HEK293 (cell line): Measurements from ENCODE around the gene CEP76.
A peak's percentile ranks its signal among the peaks of the same experiment; 100 is the strongest.

ENCODE experiments used
- CTCF ChIA-PET: fragments of 350-600 bp; formaldehyde crosslinking; extraction: SDS; loops from one replicate; lab custom pipeline; 2021; ENCODE audit warnings: antibody characterized with exemption; lab: Yijun Ruan, JAX
- POLR2A ChIA-PET: fragments of 300-600 bp; formaldehyde crosslinking; extraction: SDS; loops from one replicate; lab custom pipeline; 2020; ENCODE audit warnings: antibody characterized with exemption, inconsistent platforms; lab: Yijun Ruan, JAX
- H3K27ac ChIP-seq: fragments of 200-500 bp; sonication (Bioruptor generic); 2 replicates; pipeline ENCODE4 v1.5.1; 2014; ENCODE audit warnings: low read depth, low read length, control low read depth, inconsistent platforms; ENCODE audit errors: extremely low read depth
- H3K36me3 ChIP-seq, 2 experiments: fragments of 200-500 bp in 1 of 2; sonication (Bioruptor generic) in 1 of 2; 1 replicate in 1 of 2; 2 replicates in 1 of 2; pipeline ENCODE4 v1.5.1; 2014 to 2017; ENCODE audit warnings: inconsistent platforms in 2 of 2, low read length in 2 of 2; ENCODE audit not compliant: control insufficient read depth in 2 of 2, insufficient read depth in 1 of 2
- H3K4me1 ChIP-seq: fragments of 200-500 bp; sonication (Bioruptor generic); 2 replicates; pipeline ENCODE4 v1.5.1; 2014; ENCODE audit warnings: mild to moderate bottlenecking, low read length, inconsistent platforms; ENCODE audit not compliant: control insufficient read depth, insufficient read depth
- H3K4me3 ChIP-seq: 2 replicates; pipeline ENCODE4 v1.5.1; 2011; ENCODE audit warnings: low read depth, mild to moderate bottlenecking, control low read depth, low read length, moderate library complexity
- H3K9me3 ChIP-seq: fragments of 200-500 bp; sonication (Bioruptor generic); 2 replicates; pipeline ENCODE4 v1.5.1; 2014; ENCODE audit warnings: low read depth, low read length, inconsistent platforms; ENCODE audit not compliant: control insufficient read depth, insufficient read depth
- ELK4 ChIP-seq: IDR thresholded peaks from 2 replicates; pipeline ENCODE4 v1.6.1; 2011; ENCODE audit warnings: mild to moderate bottlenecking, low read depth, low read length, borderline replicate concordance
- FEZF1 ChIP-seq: fragments of 450-650 bp; formaldehyde crosslinking; IDR thresholded peaks from 2 replicates; pipeline ENCODE4 v1.5.1; 2016; ENCODE audit warnings: missing biosample characterization, missing genetic modification characterization
- GLI2 ChIP-seq: fragments of 450-650 bp; formaldehyde crosslinking; IDR thresholded peaks from 2 replicates; pipeline ENCODE4; 2017; ENCODE audit warnings: missing biosample characterization, missing genetic modification characterization, low read depth, borderline replicate concordance
- HOXA7 ChIP-seq: sonication (generic); formaldehyde crosslinking; IDR thresholded peaks from 2 replicates; pipeline ENCODE4 v1.8.1; 2022; ENCODE audit warnings: missing genetic modification reagents, borderline replicate concordance
- HOXD13 ChIP-seq: sonication (generic); formaldehyde crosslinking; IDR thresholded peaks from 2 replicates; pipeline ENCODE4 v1.8.0; 2022; ENCODE audit warnings: missing genetic modification reagents, borderline replicate concordance
- KLF17 ChIP-seq: fragments of 450-650 bp; formaldehyde crosslinking; IDR thresholded peaks from 2 replicates; pipeline ENCODE4 v1.5.1; 2016; ENCODE audit warnings: missing biosample characterization, missing genetic modification characterization
- OSR2 ChIP-seq: fragments of 450-650 bp; formaldehyde crosslinking; IDR thresholded peaks from 2 replicates; pipeline ENCODE4 v1.5.1; 2016; ENCODE audit warnings: missing biosample characterization, missing genetic modification characterization
- PRDM10 ChIP-seq: fragments of 450-650 bp; formaldehyde crosslinking; IDR thresholded peaks from 2 replicates; pipeline ENCODE4 v1.5.1; 2016; ENCODE audit warnings: missing biosample characterization, missing genetic modification characterization
- YY1 ChIP-seq: fragments of 450-650 bp; formaldehyde crosslinking; IDR thresholded peaks from 2 replicates; pipeline ENCODE4 v1.5.1; 2018; ENCODE audit warnings: missing biosample characterization, missing genetic modification characterization
- ZBTB26 ChIP-seq: fragments of 450-650 bp; formaldehyde crosslinking; optimal IDR thresholded peaks from 2 replicates; pipeline ENCODE3; 2016; ENCODE audit warnings: missing biosample characterization, mild to moderate bottlenecking, missing genetic modification characterization
- ZBTB48 ChIP-seq: fragments of 450-650 bp; formaldehyde crosslinking; IDR thresholded peaks from 2 replicates; pipeline ENCODE4 v1.5.1; 2016; ENCODE audit warnings: missing biosample characterization, missing genetic modification characterization
- ZNF114 ChIP-seq: fragments of 450-650 bp; formaldehyde crosslinking; IDR thresholded peaks from 2 replicates; pipeline ENCODE4 v1.5.0; 2017; ENCODE audit warnings: missing biosample characterization, missing genetic modification characterization
- ZNF157 ChIP-seq: fragments of 450-650 bp; formaldehyde crosslinking; IDR thresholded peaks from 2 replicates; pipeline ENCODE4 v1.5.1; 2016; ENCODE audit warnings: missing biosample characterization, missing genetic modification characterization
- ZNF175 ChIP-seq: fragments of 450-650 bp; formaldehyde crosslinking; IDR thresholded peaks from 2 replicates; pipeline ENCODE4 v1.5.1; 2016; ENCODE audit warnings: missing biosample characterization, missing genetic modification characterization
- ZNF214 ChIP-seq: fragments of 450-650 bp; formaldehyde crosslinking; IDR thresholded peaks from 2 replicates; pipeline ENCODE4 v1.5.1; 2017; ENCODE audit warnings: missing biosample characterization, mild to moderate bottlenecking, missing genetic modification characterization, borderline replicate concordance
- ZNF221 ChIP-seq: fragments of 450-650 bp; formaldehyde crosslinking; IDR thresholded peaks from 2 replicates; pipeline ENCODE4 v1.5.1; 2017; ENCODE audit warnings: missing biosample characterization, missing genetic modification characterization, borderline replicate concordance
- ZNF223 ChIP-seq: fragments of 450-650 bp; formaldehyde crosslinking; IDR thresholded peaks from 2 replicates; pipeline ENCODE4 v1.5.1; 2016; ENCODE audit warnings: missing biosample characterization, missing genetic modification characterization
- ZNF239 ChIP-seq: fragments of 450-650 bp; formaldehyde crosslinking; IDR thresholded peaks from 2 replicates; pipeline ENCODE4 v1.5.1; 2016; ENCODE audit warnings: missing biosample characterization, missing genetic modification characterization
- ZNF24 ChIP-seq: fragments of 450-650 bp; formaldehyde crosslinking; IDR thresholded peaks from 2 replicates; pipeline ENCODE4 v1.5.1; 2016; ENCODE audit warnings: missing biosample characterization, missing genetic modification characterization
- ZNF335 ChIP-seq: fragments of 450-650 bp; formaldehyde crosslinking; conservative IDR thresholded peaks from 2 replicates; pipeline ENCODE4 v1.5.1; 2016; ENCODE audit warnings: missing biosample characterization, missing genetic modification characterization
- ZNF354C ChIP-seq: fragments of 450-650 bp; formaldehyde crosslinking; IDR thresholded peaks from 2 replicates; pipeline ENCODE4 v1.5.1; 2016; ENCODE audit warnings: missing biosample characterization, missing genetic modification characterization, low read depth, borderline replicate concordance
- ZNF366 ChIP-seq: fragments of 450-650 bp; formaldehyde crosslinking; conservative IDR thresholded peaks from 2 replicates; pipeline ENCODE4 v1.5.1; 2016; ENCODE audit warnings: missing biosample characterization, missing genetic modification characterization
- ZNF394 ChIP-seq: fragments of 450-650 bp; formaldehyde crosslinking; IDR thresholded peaks from 2 replicates; pipeline ENCODE4 v1.5.1; 2016; ENCODE audit warnings: missing biosample characterization, missing genetic modification characterization, mild to moderate bottlenecking, moderate library complexity, borderline replicate concordance
- ZNF501 ChIP-seq: fragments of 450-650 bp; formaldehyde crosslinking; IDR thresholded peaks from 2 replicates; pipeline ENCODE4 v1.5.1; 2016; ENCODE audit warnings: missing biosample characterization, missing genetic modification characterization
- ZNF549 ChIP-seq: fragments of 450-650 bp; IDR thresholded peaks from 2 replicates; pipeline ENCODE4 v1.5.1; 2018; ENCODE audit warnings: missing biosample characterization, missing genetic modification characterization, mild to moderate bottlenecking, inconsistent platforms, moderate library complexity
- ZNF585B ChIP-seq: fragments of 450-650 bp; formaldehyde crosslinking; IDR thresholded peaks from 2 replicates; pipeline ENCODE4 v1.5.1; 2016; ENCODE audit warnings: missing biosample characterization, missing genetic modification characterization
- ZNF596 ChIP-seq: fragments of 450-650 bp; IDR thresholded peaks from 2 replicates; pipeline ENCODE4 v1.5.0; 2018; ENCODE audit warnings: missing biosample characterization, mild to moderate bottlenecking, missing genetic modification characterization, moderate library complexity
- ZNF792 ChIP-seq: fragments of 450-650 bp; formaldehyde crosslinking; IDR thresholded peaks from 2 replicates; pipeline ENCODE4 v1.5.1; 2016; ENCODE audit warnings: missing biosample characterization, missing genetic modification characterization
- ZSCAN23 ChIP-seq: fragments of 450-650 bp; formaldehyde crosslinking; IDR thresholded peaks from 2 replicates; pipeline ENCODE4 v1.5.1; 2016; ENCODE audit warnings: missing biosample characterization, missing genetic modification characterization

The CEP76 gene

GRCh38 chr18:12658426-12659138 lies 43.9 kb downstream of the CEP76 start:
- Histone ChIP-seq H3K9me3 (no peaks in the 10 kb centered on the region), H3K4me1 (no peaks in the 10 kb centered on the region; the same call in 1 of the 2 replicates), H3K36me3 (peaks cover 5 to 11% of the 10 kb centered on the region in 2 experiments), H3K27ac (peak overlapping the region; percentile 91), H3K4me3 (peak overlapping the region; percentile 76)
- ChIA-PET CTCF (interaction anchor here (0.6 to 6.9 kb wide), 18 partner anchors 16 to 1476 kb away, joined by 3 to 118 read pairs (median 4); no protein-coding TSS in a partner anchor), POLR2A (interaction anchor here (0.6 to 1.5 kb wide), 2 partner anchors 119 to 281 kb away, joined by 3 to 4 read pairs; no protein-coding TSS in a partner anchor)
- TF ChIP-seq ZNF366 (tag by site-specific recombination): no peak
- TF ChIP-seq ZNF221 (tag by site-specific recombination): no peak
- no peak; the same call in 1 of the 2 replicates for TF ChIP-seq YY1
- TF ChIP-seq FEZF1 (tag by site-specific recombination): no peak
- TF ChIP-seq ZNF175 (tag by site-specific recombination): no peak
- no peak for TF ChIP-seq OSR2 (tag by site-specific recombination)
- no peak for TF ChIP-seq ZNF354C
- no peak for TF ChIP-seq ELK4
- 0 out of 2 replicates have a peak, but pooled peaks have one; percentile 6 for TF ChIP-seq ZNF223 (tag by site-specific recombination)
- no peak for TF ChIP-seq ZNF585B (tag by site-specific recombination)
- peak; percentile 52 for TF ChIP-seq ZBTB26 (tag by site-specific recombination)
- no peak for TF ChIP-seq HOXD13
- TF ChIP-seq ZNF335 (tag by site-specific recombination): peak; percentile 90
- TF ChIP-seq ZSCAN23 (tag by site-specific recombination): no peak
- no peak for TF ChIP-seq ZNF239 (tag by site-specific recombination)
- TF ChIP-seq ZNF501: 0 out of 2 replicates have a peak, but pooled peaks have one; percentile 13
- no peak for TF ChIP-seq HOXA7 (CRISPR knock-in tag)
- TF ChIP-seq PRDM10 (tag by site-specific recombination): 0 out of 2 replicates have a peak, but pooled peaks have one; percentile 21
- TF ChIP-seq ZNF114: no peak
- no peak for TF ChIP-seq ZNF214
- TF ChIP-seq ZNF157 (tag by site-specific recombination): no peak
- 0 out of 2 replicates have a peak, but pooled peaks have one; percentile 19 for TF ChIP-seq ZNF24 (tag by site-specific recombination)
- no peak for TF ChIP-seq ZNF394 (tag by site-specific recombination)
- TF ChIP-seq GLI2 (tag by site-specific recombination): no peak
- TF ChIP-seq ZNF549: no peak
- TF ChIP-seq ZBTB48 (tag by site-specific recombination): peak; percentile 91
- no peak for TF ChIP-seq ZNF792 (tag by site-specific recombination)
- no peak for TF ChIP-seq ZNF596 (tag by site-specific recombination)
- no peak for TF ChIP-seq KLF17
